Spleen (tissue), 11 donors: ENCODE measurements around the gene COL5A1. TPM values are rescaled to one million over a fixed set of nuclear protein-coding genes. Genes with fewer than 3 reads are reported as not detected.
A peak's percentile ranks its signal among the peaks of the same experiment; 100 is the strongest.

Experiments
- DNase-seq: peaks from one replicate; pipeline ENCODE4 v3.0.0-alpha.2; 2020
- H3K27ac ChIP-seq, 8 donors: fragments of 200-600 bp; sonication (generic) in 7 of 8; 1 replicate in 4 of 8; 2 replicates in 4 of 8; pipeline versions ENCODE4 v1.5.0 to v1.8.0; 2016 to 2021; ENCODE audit warnings: inconsistent platforms in 4 of 8, mild to moderate bottlenecking in 4 of 8, moderate library complexity in 1 of 8
- H3K27me3 ChIP-seq, 7 donors: fragments of 200-600 bp; sonication (generic) in 6 of 7; replicated peaks in 1 of 7; 1 replicate in 4 of 7; 2 replicates in 3 of 7; pipeline versions ENCODE4 v1.5.0 to v1.8.0; 2016 to 2021; ENCODE audit warnings: inconsistent platforms in 3 of 7, mild to moderate bottlenecking in 1 of 7
- H3K36me3 ChIP-seq, 6 donors: fragments of 200-600 bp; sonication (generic) in 5 of 6; 1 replicate in 4 of 6; 2 replicates in 2 of 6; pipeline versions ENCODE4 v1.5.0 to v1.8.0; 2016 to 2021; ENCODE audit warnings: inconsistent platforms in 2 of 6
- H3K4me1 ChIP-seq, 6 donors: fragments of 200-600 bp; sonication (generic) in 5 of 6; 1 replicate in 3 of 6; 2 replicates in 3 of 6; pipeline versions ENCODE4 v1.5.0 to v1.8.0; 2016 to 2021; ENCODE audit warnings: inconsistent platforms in 3 of 6
- H3K4me3 ChIP-seq, 8 donors: fragments of 200-600 bp; sonication (generic) in 7 of 8; 1 replicate in 4 of 8; 2 replicates in 4 of 8; pipeline versions ENCODE4 v1.5.0 to v1.8.0; 2016 to 2021; ENCODE audit warnings: inconsistent platforms in 4 of 8, mild to moderate bottlenecking in 4 of 8, moderate library complexity in 2 of 8
- H3K9me3 ChIP-seq, 8 donors: fragments of 200-600 bp; sonication (generic) in 7 of 8; 1 replicate in 4 of 8; 2 replicates in 4 of 8; pipeline versions ENCODE4 v1.5.0 to v1.8.0; 2016 to 2021; ENCODE audit warnings: inconsistent platforms in 4 of 8
- CTCF ChIP-seq, 11 experiments: fragments of 200-600 bp in 7 of 11; fragments of 450-650 bp in 4 of 11; sonication (generic) in 4 of 11; IDR thresholded peaks in 8 of 11; conservative IDR thresholded peaks in 3 of 11; 1 replicate in 7 of 11; 2 replicates in 4 of 11; pipeline versions ENCODE4 v1.4.0 to v1.8.0; 2016 to 2021; ENCODE audit warnings: antibody characterized with exemption in 11 of 11, inconsistent platforms in 4 of 11, mild to moderate bottlenecking in 1 of 11
- POLR2A ChIP-seq, 3 donors: fragments of 450-650 bp; IDR thresholded peaks; one replicate each; pipeline ENCODE4 v1.5.1; 2017; ENCODE audit warnings: antibody characterized with exemption in 3 of 3, mild to moderate bottlenecking in 1 of 3
- POLR2AphosphoS5 ChIP-seq, 3 donors: sonication (generic); formaldehyde crosslinking; IDR thresholded peaks; one replicate each; pipeline ENCODE4 v1.5.1; 2017; ENCODE audit warnings: antibody characterized with exemption in 3 of 3
- WGBS, 5 donors: extraction: QIAGEN DNeasy Blood & Tissue Kit in 3 of 5; methylation state at CpG; one replicate each; pipeline versions ENCODE4 v1.1.5 to v1.1.7; 2013 to 2018; 5-methylcytosine and 5-hydroxymethylcytosine counted together
- intact Hi-C: fragments of 100-400 bp; cut with DNase I; formaldehyde crosslinking; loops from one replicate; pipeline ENCODE4 v1.15.0; 2023; ENCODE audit warnings: low total_unique reads
- polyA plus RNA-seq, 3 donors: library from polyadenylated mRNA; stranded (reverse); fragments of 200-250 nt; gene quantifications; one replicate each; pipeline ENCODE4 v1.2.1, GENCODE V29; 2013
- total RNA-seq, 7 donors: library from RNA; depleted of rRNA in 3 of 7; stranded (reverse); fragments of >200 nt in 3 of 7; fragmentation: NEBNext Ultra II Directional in 4 of 7; extraction: Animal tissue kit (Norgen Biotek cat#: 25700) in 4 of 7; gene quantifications; one replicate each; pipeline versions ENCODE4 v1.1.0 to v1.2.1, GENCODE V29; 2016 to 2021
- donor health status: healthy with polysubstance abuse.
- donor health status: DM: no; HTN: no; CAD: no; lungs with moderate emphysema.
- donor health status: DM: no; HTN: no; CAD: no.
- donor health status: Bipolar disorder and iron deficiency.
- donor health status: healthy.
- donor health status: DM: no; HTN: no; CAD: no.
- donor health status: DM: yes; HTN: yes; CAD: no.

The COL5A1 gene
- total and polyA plus RNA-seq, 10 donors = 2.6 to 50.6 (median 23.7) TPM

DNA sequence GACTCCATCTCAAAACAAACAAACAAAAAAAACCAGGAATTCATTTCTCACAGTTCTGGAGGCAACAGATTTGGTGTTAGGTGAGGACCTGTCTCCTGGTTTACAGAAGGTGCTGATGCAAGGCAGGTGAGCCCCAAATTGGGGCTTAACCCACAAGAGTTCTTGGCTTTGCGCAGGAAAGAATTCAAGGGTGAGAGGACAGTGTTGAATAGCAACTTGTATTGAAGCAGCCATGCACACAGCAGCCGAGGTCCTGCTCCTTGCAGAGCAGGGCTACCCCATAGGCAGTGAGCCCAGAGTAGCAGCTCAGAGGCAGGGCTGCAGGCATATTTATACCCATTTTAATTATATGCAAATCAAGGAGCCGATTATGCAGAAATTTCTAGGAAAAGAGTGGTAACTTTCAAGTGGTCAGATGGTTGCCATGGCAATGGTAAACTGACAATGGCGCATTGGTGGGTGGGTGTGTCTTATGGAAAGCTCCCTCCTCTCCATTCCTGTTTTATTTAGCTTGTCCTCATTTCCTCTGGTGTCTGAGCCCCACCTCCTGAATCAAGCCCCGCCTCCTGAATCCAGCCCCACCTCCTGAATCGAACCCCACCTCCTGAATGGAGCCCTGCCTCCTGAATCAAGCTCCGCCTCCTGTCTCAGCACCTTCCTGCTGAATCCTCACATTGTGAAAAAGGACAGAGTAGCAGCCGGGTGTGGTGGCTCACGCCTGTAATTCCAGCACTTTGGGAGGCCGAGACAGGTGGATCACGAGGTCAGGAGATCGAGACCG lies 34.5 kb upstream of the COL5A1 start:
- peaks cover 0 to 7% (median 0%) of the 10 kb centered on the region in 7 donors for H3K27me3 ChIP-seq
- TF ChIP-seq POLR2A (IDR thresholded peaks at IDR 0.05) (no peak), CTCF (IDR thresholded peaks at IDR 0.05 in 8 of 11, conservative IDR thresholded peaks at IDR 0.05 in 3 of 11) (no peak), POLR2AphosphoS5 (IDR thresholded peaks at IDR 0.05) (no peak)
- no peaks in the 10 kb centered on the region for H3K36me3 ChIP-seq
- intact Hi-C loops = no loop called here
- no peak overlapping the region for H3K27ac ChIP-seq
- 87 to 90% (median 89%) methylated on average over 13 of the region's 13 CpGs for whole genome bisulfite sequencing, 5 donors
- peaks cover 0 to 9% (median 6%) of the 10 kb centered on the region in 8 donors for H3K9me3 ChIP-seq
- no peak overlapping the region for H3K4me3 ChIP-seq
- peaks cover 0 to 6% (median 0%) of the 10 kb centered on the region in 6 donors for H3K4me1 ChIP-seq
- DNase-seq = peak; percentile 38

GRCh38 chr9:134607971-134608370 lies 33.6 kb upstream of the COL5A1 start:
- intact Hi-C loops = no loop called here

GRCh38 chr9:134611046-134611445 lies 30.6 kb upstream of the COL5A1 start:
- intact Hi-C loops = no loop called here
- Histone ChIP-seq H3K36me3 (no peaks in the 10 kb centered on the region), H3K27me3 (peaks cover 0 to 4% (median 0%) of the 10 kb centered on the region in 7 donors), H3K4me3 (no peak overlapping the region), H3K9me3 (peaks cover 0 to 31% (median 24%) of the 10 kb centered on the region in 8 donors), H3K4me1 (no peaks in the 10 kb centered on the region), H3K27ac (no peak overlapping the region)
- 86 to 90% (median 87%) methylated on average over 4 of the region's 4 CpGs for WGBS, 5 donors
- TF ChIP-seq POLR2A (IDR thresholded peaks at IDR 0.05) (no peak), CTCF (IDR thresholded peaks at IDR 0.05 in 8 of 11, conservative IDR thresholded peaks at IDR 0.05 in 3 of 11) (no peak), POLR2AphosphoS5 (IDR thresholded peaks at IDR 0.05) (no peak)
- DNase-seq = no peak

More at GRCh38 chr9:134607971-134608370, 33.6 kb upstream of the COL5A1 start:
- 44 to 56% (median 49%) methylated on average over 4 of the region's 4 CpGs for WGBS, 5 donors
- no peak overlapping the region for H3K27ac ChIP-seq
- H3K4me3 ChIP-seq = no peak overlapping the region
- H3K9me3 ChIP-seq = peaks cover 0 to 17% (median 14%) of the 10 kb centered on the region in 8 donors
- H3K4me1 ChIP-seq = peaks cover 0 to 1% (median 0%) of the 10 kb centered on the region in 6 donors
- peaks cover 0 to 4% (median 0%) of the 10 kb centered on the region in 7 donors for H3K27me3 ChIP-seq
- DNase-seq = no peak
- H3K36me3 ChIP-seq = no peaks in the 10 kb centered on the region
- TF ChIP-seq CTCF (IDR thresholded peaks at IDR 0.05 in 8 of 11, conservative IDR thresholded peaks at IDR 0.05 in 3 of 11) = no peak
- no peak for TF ChIP-seq POLR2A (IDR thresholded peaks at IDR 0.05)
- no peak for TF ChIP-seq POLR2AphosphoS5 (IDR thresholded peaks at IDR 0.05)

GRCh38 chr9:134612309-134612708 lies 29.3 kb upstream of the COL5A1 start:
- no peak for DNase-seq
- Histone ChIP-seq H3K4me3 (no peak overlapping the region), H3K27ac (no peak overlapping the region), H3K36me3 (no peaks in the 10 kb centered on the region), H3K27me3 (peaks cover 0 to 4% (median 0%) of the 10 kb centered on the region in 7 donors), H3K4me1 (no peaks in the 10 kb centered on the region), H3K9me3 (peaks cover 0 to 31% (median 24%) of the 10 kb centered on the region in 8 donors)
- intact Hi-C loops = no loop called here
- TF ChIP-seq POLR2AphosphoS5 (IDR thresholded peaks at IDR 0.05) = no peak
- TF ChIP-seq POLR2A (IDR thresholded peaks at IDR 0.05) = no peak
- no peak for TF ChIP-seq CTCF (IDR thresholded peaks at IDR 0.05 in 8 of 11, conservative IDR thresholded peaks at IDR 0.05 in 3 of 11)
- 85 to 97% (median 95%) methylated on average over 1 of the region's 1 CpG for WGBS, 5 donors
